ENCODE data around the gene SOST. TPM values are rescaled to one million over a fixed set of nuclear protein-coding genes. Genes with fewer than 3 reads are reported as not detected.
A peak's percentile ranks its signal among the peaks of the same experiment; 100 is the strongest.

SOST gene
- total and polyA plus RNA-seq, 2 experiments from 2014 or later, result not detected

- Histone ChIP-seq H3K27ac (no peak overlapping the region), H3K9ac (no peak overlapping the region), H4K20me1 (ENCODE audit: insufficient read depth) (no peaks in the 10 kb centered on the region), H3F3A (ENCODE audit: insufficient read depth) (peaks cover 23% of the 10 kb centered on the region), H3K4me2 (ENCODE audit: unreplicated experiment) (no peak overlapping the region), H3K36me3 (ENCODE audit: low read depth) (0 out of 2 replicates have a peak, but pooled peaks cover 7% of the 10 kb centered on the region), H3K4me1 (ENCODE audit: insufficient read depth) (peaks cover 4% of the 10 kb centered on the region; the same call in 1 of the 2 replicates), H3K9me2 (ENCODE audit: insufficient read depth) (no peaks in the 10 kb centered on the region), H3K9me3 (ENCODE audit: low read depth) (no peaks in the 10 kb centered on the region), H3K4me3 (no peak overlapping the region), H2AFZ (no peak overlapping the region), H3K27me3 (replicated peaks; ENCODE audit: insufficient read depth) (no peaks in the 10 kb centered on the region), H3K79me2 (ENCODE audit: insufficient read depth) (no peaks in the 10 kb centered on the region)
- WGBS, 2 experiments (ENCODE audit: low coverage in 1 of 2, low lambda C conversion rate in 2 of 2, missing lambda C conversion rate in 2 of 2), result 78 to 81% methylated on average over 6 of the region's 6 CpGs
- TF ChIP-seq EZH2phosphoT487 (IDR thresholded peaks at IDR 0.05; ENCODE audit: insufficient read depth, low read depth) (no peak), EZH2 (IDR thresholded peaks at IDR 0.05; ENCODE audit: insufficient read depth, poor library complexity, severe bottlenecking) (no peak)
- in situ Hi-C loops (cut with MboI), result no loop called here
- no peak for DNase-seq
Observed at GRCh38 chr17:43767053-43767712, 8.6 kb upstream of the SOST start.

- in situ Hi-C loops (cut with MboI), result no loop called here
- 47 to 48% methylated on average over 7 of the region's 7 CpGs for WGBS, 2 experiments (ENCODE audit: low coverage in 1 of 2, low lambda C conversion rate in 2 of 2, missing lambda C conversion rate in 2 of 2)
- no peaks in the 10 kb centered on the region for H3K79me2 ChIP-seq (ENCODE audit: insufficient read depth)
- H3K4me2 ChIP-seq (ENCODE audit: unreplicated experiment), result no peak overlapping the region
- no peaks in the 10 kb centered on the region for H3K9me3 ChIP-seq (ENCODE audit: low read depth)
- H2AFZ ChIP-seq, result no peak overlapping the region
- H3K27me3 ChIP-seq (replicated peaks; ENCODE audit: insufficient read depth), result no peaks in the 10 kb centered on the region
- no peak overlapping the region for H3K27ac ChIP-seq
- 0 out of 2 replicates have a peak, but pooled peaks cover 7% of the 10 kb centered on the region for H3K36me3 ChIP-seq (ENCODE audit: low read depth)
- H3K9me2 ChIP-seq (ENCODE audit: insufficient read depth), result no peaks in the 10 kb centered on the region
- TF ChIP-seq EZH2 (IDR thresholded peaks at IDR 0.05; ENCODE audit: insufficient read depth, poor library complexity, severe bottlenecking) (no peak), EZH2phosphoT487 (IDR thresholded peaks at IDR 0.05; ENCODE audit: insufficient read depth, low read depth) (no peak)
- H3K4me1 ChIP-seq (ENCODE audit: insufficient read depth), result peaks cover 4% of the 10 kb centered on the region; the same call in 1 of the 2 replicates
- no peak overlapping the region for H3K9ac ChIP-seq
- no peaks in the 10 kb centered on the region for H4K20me1 ChIP-seq (ENCODE audit: insufficient read depth)
- no peak overlapping the region for H3K4me3 ChIP-seq
- peak; percentile 76 for DNase-seq
- peaks cover 23% of the 10 kb centered on the region for H3F3A ChIP-seq (ENCODE audit: insufficient read depth)
Observed at GRCh38 chr17:43766413-43767052, 7.9 kb upstream of the SOST start.

- no peak overlapping the region for H3K27ac ChIP-seq
- 0 out of 2 replicates have a peak, but pooled peaks cover 13% of the 10 kb centered on the region for H3K27me3 ChIP-seq (replicated peaks; ENCODE audit: insufficient read depth)
- H3K79me2 ChIP-seq (ENCODE audit: insufficient read depth), result no peaks in the 10 kb centered on the region
- H3K4me2 ChIP-seq (ENCODE audit: unreplicated experiment), result no peak overlapping the region
- no peaks in the 10 kb centered on the region for H4K20me1 ChIP-seq (ENCODE audit: insufficient read depth)
- no peaks in the 10 kb centered on the region for H3K36me3 ChIP-seq (ENCODE audit: low read depth)
- no peak overlapping the region for H2AFZ ChIP-seq
- in situ Hi-C loops (cut with MboI), result loop anchor here (5.0 kb wide), 1 partner anchor 63 kb away; no protein-coding TSS in a partner anchor
- H3K9me2 ChIP-seq (ENCODE audit: insufficient read depth), result no peaks in the 10 kb centered on the region
- WGBS, 2 experiments (ENCODE audit: low coverage in 1 of 2, low lambda C conversion rate in 2 of 2, missing lambda C conversion rate in 2 of 2), result 6 to 12% methylated on average over 10 of the region's 10 CpGs
- TF ChIP-seq EZH2 (IDR thresholded peaks at IDR 0.05; ENCODE audit: insufficient read depth, poor library complexity, severe bottlenecking) (no peak), EZH2phosphoT487 (IDR thresholded peaks at IDR 0.05; ENCODE audit: insufficient read depth, low read depth) (no peak)
- peak; percentile 91 for DNase-seq
- H3K9me3 ChIP-seq (ENCODE audit: low read depth), result no peaks in the 10 kb centered on the region
- peaks cover 8% of the 10 kb centered on the region; the same call in 1 of the 2 replicates for H3F3A ChIP-seq (ENCODE audit: insufficient read depth)
- H3K4me3 ChIP-seq, result no peak overlapping the region
- peaks cover 4% of the 10 kb centered on the region; the same call in 1 of the 2 replicates for H3K4me1 ChIP-seq (ENCODE audit: insufficient read depth)
- no peak overlapping the region for H3K9ac ChIP-seq
Observed at GRCh38 chr17:43760254-43760852, 1.8 kb upstream of the SOST start.

- Histone ChIP-seq H3K9ac (no peak overlapping the region), H3F3A (ENCODE audit: insufficient read depth) (peaks cover 4% of the 10 kb centered on the region; the same call in 1 of the 2 replicates), H3K27me3 (replicated peaks; ENCODE audit: insufficient read depth) (0 out of 2 replicates have a peak, but pooled peaks cover 13% of the 10 kb centered on the region), H4K20me1 (ENCODE audit: insufficient read depth) (no peaks in the 10 kb centered on the region), H3K9me3 (ENCODE audit: low read depth) (no peaks in the 10 kb centered on the region), H3K4me2 (ENCODE audit: unreplicated experiment) (no peak overlapping the region), H3K4me1 (ENCODE audit: insufficient read depth) (peaks cover 4% of the 10 kb centered on the region; the same call in 1 of the 2 replicates), H2AFZ (no peak overlapping the region), H3K79me2 (ENCODE audit: insufficient read depth) (no peaks in the 10 kb centered on the region), H3K4me3 (no peak overlapping the region), H3K36me3 (ENCODE audit: low read depth) (no peaks in the 10 kb centered on the region), H3K27ac (no peak overlapping the region), H3K9me2 (ENCODE audit: insufficient read depth) (no peaks in the 10 kb centered on the region)
- DNase-seq, result no peak
- in situ Hi-C loops (cut with MboI), result loop anchor here (5.0 kb wide), 1 partner anchor 63 kb away; no protein-coding TSS in a partner anchor
- WGBS, 2 experiments (ENCODE audit: low coverage in 1 of 2, low lambda C conversion rate in 2 of 2, missing lambda C conversion rate in 2 of 2), result 70 to 71% methylated on average over 7 of the region's 7 CpGs
- TF ChIP-seq EZH2 (IDR thresholded peaks at IDR 0.05; ENCODE audit: insufficient read depth, poor library complexity, severe bottlenecking) (no peak), EZH2phosphoT487 (IDR thresholded peaks at IDR 0.05; ENCODE audit: insufficient read depth, low read depth) (no peak)
Observed at GRCh38 chr17:43759836-43760235, 1.2 kb upstream of the SOST start.
